Breast epithelium (tissue), 3 donors: ENCODE measurements around the gene PRIM2.
"Not testable (repeated sequence)": the region's sequence is repeated elsewhere in the genome, so short reads cannot be mapped to it uniquely, and the experiment has no call there.

Experiments used
- CTCF ChIP-seq, 3 donors: fragments of 450-650 bp; IDR thresholded peaks; one replicate each; pipeline ENCODE4 v1.5.1; 2016 to 2017; ENCODE audit warnings: antibody characterized with exemption in 3 of 3, mild to moderate bottlenecking in 3 of 3, moderate library complexity in 3 of 3
- POLR2AphosphoS5 ChIP-seq, 3 donors: sonication (generic); formaldehyde crosslinking; IDR thresholded peaks; one replicate each; pipeline ENCODE4 v1.6.1; 2017; ENCODE audit warnings: antibody characterized with exemption in 3 of 3

GRCh38 chr6:57572844-57573243 is 255.4 kb downstream of the PRIM2 start:
- TF ChIP-seq CTCF, POLR2AphosphoS5 (IDR thresholded peaks at IDR 0.05): not testable (repeated sequence)
